Measurements from ENCODE around the gene CLEC4F. TPM values are rescaled to one million over a fixed set of nuclear protein-coding genes. Genes with fewer than 3 reads are reported as not detected.

Gene CLEC4F
- total RNA-seq (2022; extraction: Qiagen RNA extraction) = not detected in 5 replicates

GRCh38 chr2:70820499-70820898 lies at the start of gene CLEC4F:
CLEC4F (minus strand) TSS chr2:70820599; CDS start chr2:70820523, 76 bp downstream.

GRCh38 chr2:70835643-70836042 lies 15.2 kb upstream of the CLEC4F start, which contains the start of gene CD207:
CD207 (minus strand) TSS chr2:70835816; CDS start chr2:70835776, 40 bp downstream.

GRCh38 chr2:70790136-70790828 lies 30.1 kb downstream of the CLEC4F start, which contains the start of gene FIGLA:
FIGLA (minus strand) TSS chr2:70790643; CDS start chr2:70790638, 5 bp downstream.

GRCh38 chr2:70767699-70768589 lies 52.5 kb downstream of the CLEC4F start, which contains the start of gene ADD2:
ADD2 (minus strand) TSS chr2:70768200; CDS start chr2:70706408, 61,792 bp downstream.

Other genes starting within 250 kb of the CLEC4F start
- gene ADD2, start 52.4 kb downstream of the CLEC4F start, total RNA-seq (2022; extraction: Qiagen RNA extraction) = 18.8 to 28.6 TPM (median 25.3 TPM) in 5 replicates
- not detected in 5 replicates for gene FIGLA, start 30.0 kb downstream of the CLEC4F start, total RNA-seq (2022; extraction: Qiagen RNA extraction)
- gene CD207, start 15.2 kb upstream of the CLEC4F start, total RNA-seq (2022; extraction: Qiagen RNA extraction) = not detected in 5 replicates
- 3.6 to 5.1 TPM (median 4.3 TPM) in 5 replicates for gene VAX2, start 80.0 kb upstream of the CLEC4F start, total RNA-seq (2022; extraction: Qiagen RNA extraction)
- 1.9 to 3.6 TPM (median 2.5 TPM) in 5 replicates for gene ATP6V1B1, start 115.3 kb upstream of the CLEC4F start, total RNA-seq (2022; extraction: Qiagen RNA extraction)
- gene ANKRD53, start 158.0 kb upstream of the CLEC4F start, total RNA-seq (2022; extraction: Qiagen RNA extraction) = 0.11 to 0.12 TPM in 2 of 5 replicates, not detected in the others
- 76.0 to 89.4 TPM (median 81.0 TPM) in 5 replicates for gene TEX261, start 174.3 kb upstream of the CLEC4F start, total RNA-seq (2022; extraction: Qiagen RNA extraction)
- 69.8 to 94.8 TPM (median 88.3 TPM) in 5 replicates for gene NAGK, start 248.0 kb upstream of the CLEC4F start, total RNA-seq (2022; extraction: Qiagen RNA extraction)